ENCODE measurements around the gene PSMA3. TPM values are rescaled to one million over a fixed set of nuclear protein-coding genes. Genes with fewer than 3 reads are reported as not detected.
A peak's percentile ranks its signal among the peaks of the same experiment; 100 is the strongest.

The PSMA3 gene
- total and polyA plus RNA-seq, 2 of the 8 experiments (the other 6 are each of a cell fraction or from before 2014, with no cell fraction given), result 285 to 507 TPM

GRCh38 chr14:58296726-58297125, 52.1 kb downstream of the PSMA3 start:
- no peak overlapping the region for H2BK20ac ChIP-seq (ENCODE audit: low read length)
- H4K5ac ChIP-seq (ENCODE audit: insufficient read length, low read depth, low read length), result no peak overlapping the region
- H3K4me3 ChIP-seq (ENCODE audit: extremely low read depth in 1 of 4, insufficient read depth in 2 of 4, low read depth in 3 of 4, low read length in 4 of 4), result peak overlapping the region; percentile 81 to 99 (median 92)
- no peak overlapping the region for H4K8ac ChIP-seq (ENCODE audit: extremely low read depth, insufficient read depth, low read length)
- peaks cover 5% of the 10 kb centered on the region for H3K23me2 ChIP-seq (ENCODE audit: low read depth, low read length)
- no peak overlapping the region for H3K23ac ChIP-seq (ENCODE audit: insufficient read length)
- no peak overlapping the region for H3K18ac ChIP-seq (ENCODE audit: extremely low read depth, low read length)
- ChIA-PET CTCF (ENCODE audit: partially characterized antibody) (no interaction called here), POLR2A (ENCODE audit: partially characterized antibody) (interaction anchor here (0.6 to 3.2 kb wide), 13 partner anchors 8 to 1186 kb away, joined by 3 to 34 read pairs (median 11); partner anchors contain the start of genes KIAA0586, PSMA3, TIMM9 and TOMM20L)
- peaks cover 2 to 6% of the 10 kb centered on the region in 2 experiments for H4K20me1 ChIP-seq (replicated peaks in 1 of 2; ENCODE audit: control insufficient read depth in 1 of 2, insufficient read depth in 2 of 2, low read length in 2 of 2)
- H2AFZ ChIP-seq (ENCODE audit: low read length), result no peak overlapping the region
- DNase-seq (ENCODE audit: low read depth in 1 of 2, low spot score in 2 of 2) (no peak), FAIRE-seq (no peak)
- H3K27ac ChIP-seq (ENCODE audit: low read depth, low read length), result no peak overlapping the region
- H3K79me1 ChIP-seq (ENCODE audit: low read depth, low read length), result peaks cover 3% of the 10 kb centered on the region; the same call in 1 of the 2 replicates
- WGBS, 2 experiments (ENCODE audit: extremely low coverage in 1 of 2, insufficient coverage in 1 of 2, insufficient read length in 1 of 2, insufficient replicate concordance in 2 of 2, low coverage in 1 of 2, low lambda C conversion rate in 2 of 2, missing lambda C conversion rate in 1 of 2), result 29% methylated on average over 3 of the region's 3 CpGs; no CpG with 5 or more reads in 1 of the 2 experiments
- peak overlapping the region in 2 of 4 experiments; percentile 42 to 99; a peak in 3 of 7 replicates for H3K9ac ChIP-seq (replicated peaks in 1 of 4; ENCODE audit: extremely low read depth in 1 of 4, low read depth in 3 of 4, low read length in 3 of 4)
- no peaks in the 10 kb centered on the region for H3K9me3 ChIP-seq (ENCODE audit: insufficient read depth in 2 of 2, low read depth in 1 of 2, low read length in 1 of 2)
- H3K14ac ChIP-seq (ENCODE audit: insufficient read length), result no peak overlapping the region
- no peak overlapping the region for H2BK12ac ChIP-seq (ENCODE audit: low read depth, low read length)
- H3K27me3 ChIP-seq (replicated peaks in 1 of 4; ENCODE audit: control insufficient read depth in 3 of 4, extremely low read depth in 1 of 4, insufficient read depth in 3 of 4, low read length in 3 of 4), result no peaks in the 10 kb centered on the region
- H3K56ac ChIP-seq (replicated peaks; ENCODE audit: insufficient read length, low read depth, low read length), result no peak overlapping the region
- H3K4me1 ChIP-seq (replicated peaks in 1 of 4; ENCODE audit: control insufficient read depth in 3 of 4, insufficient read depth in 4 of 4, low read length in 3 of 4), result peaks cover 0 to 3% (median 0%) of the 10 kb centered on the region in 4 experiments; a peak in 2 of 7 replicates
- H3K4ac ChIP-seq (replicated peaks; ENCODE audit: insufficient read length, low read depth, low read length), result no peak overlapping the region
- peaks cover 0 to 27% (median 9%) of the 10 kb centered on the region in 4 experiments; a peak in 7 of 8 replicates for H3K36me3 ChIP-seq (ENCODE audit: control insufficient read depth in 2 of 4, insufficient read depth in 4 of 4, low read length in 3 of 4)
- H3K4me2 ChIP-seq (ENCODE audit: insufficient read depth in 1 of 2, low read depth in 2 of 2, low read length in 2 of 2), result peak overlapping the region; percentile 71 to 87
- H2BK5ac ChIP-seq (ENCODE audit: low read depth, low read length), result no peak overlapping the region
- no peak overlapping the region for H2AK5ac ChIP-seq (ENCODE audit: low read depth, low read length)
- H4K91ac ChIP-seq (replicated peaks; ENCODE audit: insufficient read length, low read length), result no peak overlapping the region
- peaks cover 23 to 77% of the 10 kb centered on the region in 2 experiments for H3K79me2 ChIP-seq (ENCODE audit: control insufficient read depth in 1 of 2, insufficient read depth in 2 of 2, low read length in 2 of 2)
- no peak overlapping the region for H2BK120ac ChIP-seq (replicated peaks; ENCODE audit: low read depth, low read length)
- no peak overlapping the region for H2BK15ac ChIP-seq (ENCODE audit: low read length)
- TF ChIP-seq RAD21 (IDR thresholded peaks at IDR 0.05 in 1 of 2, conservative IDR thresholded peaks at IDR 0.05 in 1 of 2; ENCODE audit: low read depth in 2 of 2, low read length in 2 of 2), result no peak
